GM18858 (cell line): ENCODE results near the gene MEIS1.

ENCODE experiments used
- ATAC-seq: cut with Tn5 transposase; IDR thresholded peaks from one replicate; pipeline ENCODE4 v1.9.1; 2021; ENCODE audit not compliant: unreplicated experiment

The MEIS1 gene

DNA sequence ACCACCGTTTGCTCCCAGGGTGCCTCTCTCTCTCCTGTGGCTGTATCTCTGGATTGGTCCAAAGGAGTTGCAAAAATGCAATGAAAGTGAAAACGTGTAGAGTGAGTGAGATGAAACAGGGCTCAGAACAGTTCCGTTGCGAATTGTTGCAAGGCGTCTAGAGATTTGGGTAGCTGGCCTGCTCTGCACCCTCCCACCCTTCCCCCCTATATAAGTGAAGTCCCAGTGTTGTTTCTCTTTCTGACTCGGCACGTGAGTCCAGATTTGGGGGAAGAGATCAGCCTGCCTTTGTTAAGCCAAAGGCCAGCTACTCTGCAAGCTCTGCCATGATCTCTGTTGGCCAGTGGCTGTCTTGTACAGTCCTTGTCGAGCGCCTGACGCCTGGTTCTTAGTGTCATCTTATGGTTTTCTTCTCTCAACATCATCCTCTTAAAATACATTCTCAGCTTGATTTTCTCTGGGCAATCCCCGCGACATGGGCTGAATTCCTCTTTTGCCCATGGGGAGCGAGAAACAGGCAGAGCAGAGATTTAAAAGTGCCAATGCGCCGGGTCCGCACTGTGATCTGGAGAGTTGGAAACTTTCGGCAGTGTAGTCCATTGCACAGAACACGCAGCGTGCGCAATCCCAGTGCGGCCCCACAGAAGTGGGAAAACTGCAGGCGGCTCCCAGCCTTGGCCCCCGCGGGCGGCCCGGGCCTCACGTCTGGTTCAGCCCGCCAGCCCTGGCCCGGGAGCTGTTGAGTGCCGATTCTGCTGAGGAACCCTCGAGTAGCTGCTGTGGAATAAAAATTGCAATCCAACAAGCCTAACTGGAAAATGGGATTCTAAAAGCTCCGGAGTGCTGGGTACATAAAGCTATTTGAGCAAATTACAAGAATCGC is 9.3 kb downstream of the MEIS1 start:
- no peak for ATAC-seq

DNA sequence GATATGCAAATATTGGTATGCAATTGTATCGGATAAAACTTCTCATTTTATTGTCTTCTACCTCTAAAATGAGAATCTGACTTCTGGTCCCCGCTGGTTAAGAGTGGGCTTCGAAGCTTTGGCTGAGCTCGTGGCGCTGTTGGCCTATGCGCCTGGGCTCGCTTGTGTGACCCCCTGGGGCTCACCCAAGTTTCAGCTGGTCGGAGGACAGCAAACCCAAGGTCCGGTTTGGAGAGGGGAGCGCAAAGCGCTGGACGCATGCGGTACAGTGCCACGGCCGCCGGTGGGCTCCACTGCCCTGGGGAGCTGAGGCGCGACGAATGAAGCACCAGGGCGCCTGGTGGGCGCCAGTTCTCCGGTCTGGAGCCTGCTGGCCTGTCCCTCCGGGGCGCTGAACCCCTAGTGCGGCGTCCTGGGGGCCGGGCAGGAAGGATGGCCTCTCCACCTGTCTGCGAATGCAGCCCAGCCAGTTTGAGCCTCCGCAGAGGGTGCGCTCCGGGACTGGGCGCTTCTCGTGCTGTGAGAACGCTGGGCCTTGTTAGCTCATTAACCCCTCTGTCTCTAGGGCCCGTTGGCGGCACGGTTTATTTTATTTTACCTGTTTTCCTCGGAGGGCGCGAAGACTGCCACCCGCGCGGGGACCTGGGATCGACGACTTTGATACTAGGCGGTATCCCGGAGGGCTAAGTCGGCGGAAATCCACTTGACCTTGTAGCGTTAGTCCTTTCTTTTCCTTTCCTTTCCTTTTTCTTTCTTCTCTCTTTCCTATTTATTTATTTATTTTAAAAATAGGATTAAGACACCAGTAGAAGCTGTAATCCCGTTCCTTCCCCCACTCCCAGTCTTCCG is 10.4 kb downstream of the MEIS1 start:
- no peak for ATAC-seq

DNA sequence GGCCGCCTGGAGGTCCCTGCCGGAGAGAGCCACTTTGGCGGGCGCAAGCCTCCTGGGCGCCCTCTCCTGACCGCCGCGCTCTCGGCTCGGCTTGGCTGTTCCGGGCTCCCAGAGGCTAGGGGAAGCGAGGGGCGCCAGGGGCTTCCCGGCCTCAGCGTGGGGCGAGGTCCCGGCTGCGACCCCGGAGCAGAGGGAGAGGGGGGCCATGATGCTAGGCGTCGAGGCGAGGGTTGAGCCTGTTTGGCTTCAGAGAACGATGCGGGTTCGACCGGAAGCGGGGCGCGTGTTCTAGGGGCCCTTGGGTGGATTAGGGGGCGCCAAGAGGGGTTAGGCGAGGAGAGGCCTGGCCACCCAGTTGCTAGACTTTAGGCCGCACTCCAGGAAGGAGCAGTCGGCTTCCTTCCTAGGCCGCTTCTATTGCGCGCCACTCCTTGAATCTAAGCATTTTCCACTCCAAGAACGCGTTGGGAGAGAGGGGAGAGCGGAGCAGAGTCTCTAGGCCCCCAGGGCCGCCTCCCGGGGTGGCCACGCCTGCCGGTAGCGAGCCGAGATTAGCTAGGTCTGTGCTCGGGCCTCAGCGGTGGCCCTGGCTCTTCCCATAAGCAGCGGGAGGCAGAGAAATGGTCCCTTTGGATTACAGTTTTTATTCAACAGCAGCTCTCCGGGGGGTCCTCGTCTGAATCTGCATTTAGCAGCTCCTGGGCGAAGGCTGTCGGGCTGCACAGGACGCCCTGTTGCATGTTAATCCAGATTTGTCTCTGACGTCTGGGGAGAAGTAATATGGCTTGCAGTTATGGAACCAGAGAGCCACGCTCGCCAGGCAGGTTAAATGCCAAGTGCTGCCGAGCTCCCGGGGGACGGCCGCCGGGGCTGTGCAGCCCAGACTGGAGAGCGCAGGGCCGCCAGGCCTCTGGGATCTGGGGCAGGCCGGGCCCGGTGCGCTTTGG is 11.3 kb downstream of the MEIS1 start:
- ATAC-seq: no peak

DNA sequence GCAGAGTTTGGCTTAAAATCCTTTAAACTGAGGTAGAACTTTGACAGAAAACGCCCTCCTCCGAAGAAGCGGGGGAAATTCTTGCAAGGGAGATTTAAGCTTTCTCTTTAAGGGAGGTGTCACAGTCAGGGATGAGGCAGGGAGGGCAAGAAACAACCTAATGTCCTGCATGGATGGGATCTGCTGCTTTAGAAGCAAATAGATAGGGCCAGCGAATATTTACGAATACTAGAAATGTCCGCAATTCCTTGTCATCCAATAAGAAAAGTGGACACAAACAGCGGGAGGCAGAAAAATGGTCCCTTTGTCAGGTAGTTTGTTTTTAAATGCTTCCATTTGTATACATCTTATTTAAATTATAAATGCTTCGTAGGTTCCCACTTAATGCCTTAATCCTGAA is 12.0 kb downstream of the MEIS1 start:
- no peak for ATAC-seq

DNA sequence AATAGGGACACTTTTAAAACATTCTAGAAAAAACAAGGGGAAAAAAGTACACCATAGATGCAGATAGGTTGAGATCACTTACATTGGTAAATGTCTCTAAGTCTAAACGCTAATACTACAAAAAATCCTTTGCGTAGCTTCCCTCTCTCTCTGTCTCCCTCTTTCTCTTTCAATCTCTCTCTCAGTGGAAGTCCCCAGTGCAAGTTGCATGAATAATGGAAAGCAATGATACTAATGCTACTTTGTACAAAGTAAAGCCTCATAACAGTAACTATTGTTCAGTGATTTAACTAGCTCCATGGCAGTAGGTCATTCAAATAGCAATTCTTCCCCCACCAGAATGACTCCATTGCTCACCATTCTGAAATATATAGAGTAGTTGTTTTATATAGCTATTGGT is 12.8 kb downstream of the MEIS1 start:
- no peak for ATAC-seq

DNA sequence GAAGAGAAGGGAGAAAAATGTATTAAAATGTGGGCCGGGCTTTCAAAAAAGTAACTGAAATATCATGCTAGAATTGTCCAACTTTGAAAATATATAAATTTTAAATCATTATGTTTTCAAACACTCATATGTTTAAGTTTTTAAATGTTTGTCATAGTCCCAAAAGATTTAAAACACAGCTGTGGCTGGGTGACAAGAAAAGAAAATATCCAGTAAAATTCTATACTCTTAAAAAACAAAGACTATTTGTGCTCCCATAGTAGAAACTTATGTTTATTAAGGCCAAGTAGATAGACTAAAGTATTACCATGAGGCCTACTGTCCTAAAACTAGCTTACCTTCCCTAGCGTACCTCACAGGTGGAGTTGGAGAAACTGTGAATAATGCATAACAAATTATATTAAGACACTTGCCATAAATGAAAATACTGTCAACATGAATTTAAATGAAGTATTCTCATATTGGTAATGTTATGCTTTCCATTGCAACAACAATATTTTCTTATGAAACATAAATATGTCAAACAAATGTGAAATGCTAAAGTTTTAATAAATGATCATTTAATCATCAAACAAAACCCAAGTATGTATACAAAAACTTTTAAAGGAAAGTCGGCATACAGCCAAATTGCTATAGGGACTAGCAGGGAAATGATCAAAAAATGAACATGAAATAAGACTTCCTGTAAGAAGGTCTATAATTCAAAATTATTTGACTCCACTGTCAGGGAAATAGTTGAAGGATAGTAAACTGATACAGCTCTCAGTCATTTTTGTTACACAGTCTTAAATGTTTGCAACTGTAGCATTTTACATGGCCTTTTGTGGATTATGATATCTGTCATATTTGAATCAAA is 13.4 kb downstream of the MEIS1 start:
- no peak for ATAC-seq

DNA sequence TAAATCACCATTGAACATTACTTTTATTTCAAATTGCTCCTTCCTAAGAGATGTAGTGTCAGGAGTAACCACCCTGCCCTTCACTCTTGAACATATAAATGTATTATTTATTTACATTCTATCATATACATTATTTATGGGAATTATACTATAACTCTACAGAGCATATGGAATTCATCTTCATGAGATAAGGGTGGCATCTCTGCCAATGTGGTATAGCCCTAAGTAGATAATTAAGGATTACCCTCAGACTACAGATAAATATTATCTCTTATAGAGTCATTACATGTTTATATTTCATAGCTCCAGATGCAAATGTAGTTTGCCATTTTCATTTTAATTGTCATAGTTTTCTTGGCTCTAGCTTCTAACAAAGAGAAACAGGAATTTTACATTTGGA is 17.3 kb downstream of the MEIS1 start:
- ATAC-seq: no peak

DNA sequence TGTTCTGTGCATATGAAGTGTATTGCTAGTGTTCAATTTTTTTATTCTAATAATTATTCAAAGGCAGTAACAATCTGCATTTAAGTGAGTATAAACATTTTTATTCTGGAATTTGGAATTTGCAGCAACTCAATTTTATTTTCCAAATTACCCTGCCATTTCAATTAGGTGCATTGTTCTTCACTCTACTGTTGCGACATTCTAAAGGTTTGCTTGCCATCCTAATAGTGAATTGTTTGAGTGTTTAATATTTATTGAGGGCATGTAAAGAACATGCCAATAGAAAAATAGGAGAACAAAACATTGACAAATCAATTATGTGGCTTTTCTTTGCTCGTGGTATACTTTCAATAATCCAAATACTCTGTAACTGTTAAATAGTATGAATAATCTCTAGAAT is 18.0 kb downstream of the MEIS1 start:
- ATAC-seq: no peak

DNA sequence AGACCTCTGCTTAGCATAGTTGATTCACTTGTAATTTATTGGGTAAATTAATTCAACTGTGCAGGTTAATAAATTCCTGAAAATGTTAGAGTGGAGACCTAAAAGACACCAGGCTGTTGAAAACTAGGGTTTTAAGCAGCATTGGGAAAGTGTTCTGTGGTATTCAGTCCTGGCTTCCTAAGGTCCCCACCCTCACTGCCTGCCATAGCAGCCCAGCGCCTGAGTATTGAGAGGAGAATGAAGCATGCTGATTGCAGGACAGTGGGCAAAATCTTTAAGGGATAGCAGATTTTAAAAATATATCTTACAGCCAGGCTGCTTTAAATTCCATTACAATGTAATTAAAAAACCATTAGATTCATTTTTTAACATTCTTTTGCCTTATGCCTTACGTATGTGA is 20.6 kb downstream of the MEIS1 start:
- ATAC-seq: no peak

DNA sequence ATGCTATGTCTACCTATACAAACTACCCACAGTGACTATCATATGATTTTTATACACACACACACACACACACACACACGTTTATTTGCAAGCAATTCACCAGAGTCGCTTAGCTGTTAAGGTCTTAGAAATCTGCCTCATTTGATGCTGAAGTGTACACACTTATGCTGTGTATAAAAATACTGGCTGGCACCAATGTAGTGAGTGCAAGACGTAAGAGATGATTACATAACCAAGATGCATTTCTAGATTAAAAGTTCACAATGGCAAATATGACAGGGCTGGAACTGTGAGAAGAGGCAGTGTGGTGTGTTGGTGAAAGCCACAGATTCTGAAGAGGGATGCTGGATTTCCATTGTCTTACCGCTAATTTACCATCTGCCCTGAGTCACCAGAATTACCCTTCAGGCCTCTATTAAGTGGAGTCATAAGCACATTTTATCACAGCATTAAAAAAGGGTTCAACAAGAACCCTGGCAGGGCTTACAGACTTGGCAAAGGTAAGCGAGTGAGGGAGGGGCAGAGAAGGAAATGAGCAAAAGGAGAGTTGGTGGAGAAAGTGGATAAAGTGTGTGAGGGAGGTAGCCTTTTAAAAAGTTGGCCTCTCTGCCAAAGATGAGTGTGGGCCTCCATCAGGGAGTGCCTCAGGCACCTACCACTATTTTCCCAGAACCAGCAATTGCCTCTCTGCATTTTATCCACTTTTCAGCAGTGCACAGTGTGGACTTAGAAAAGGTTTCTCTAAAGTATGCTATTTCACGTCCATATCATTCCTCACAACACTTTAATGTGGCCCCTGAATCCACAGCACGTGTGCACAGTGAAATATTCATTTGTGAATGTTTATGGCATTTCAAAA is 21.5 kb downstream of the MEIS1 start:
- ATAC-seq: no peak

DNA sequence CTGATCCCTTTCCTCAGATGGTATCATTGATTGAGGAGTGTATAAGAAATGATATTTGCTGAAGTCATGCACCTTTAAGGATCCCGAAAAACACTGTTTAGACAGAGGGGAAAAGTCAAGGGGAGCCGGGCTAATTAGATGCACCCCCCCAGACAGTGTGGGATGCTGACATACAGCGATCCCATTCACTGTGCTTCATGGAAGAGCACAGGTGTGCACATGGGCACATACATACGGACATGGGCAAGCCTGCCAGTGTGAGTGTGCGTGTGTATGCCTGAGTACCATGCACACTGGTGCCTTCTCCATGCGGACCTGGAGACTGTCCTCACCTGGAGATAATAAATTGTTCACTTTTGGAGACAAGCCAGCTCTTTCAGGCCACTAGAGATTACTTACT is 22.6 kb downstream of the MEIS1 start:
- no peak for ATAC-seq

DNA sequence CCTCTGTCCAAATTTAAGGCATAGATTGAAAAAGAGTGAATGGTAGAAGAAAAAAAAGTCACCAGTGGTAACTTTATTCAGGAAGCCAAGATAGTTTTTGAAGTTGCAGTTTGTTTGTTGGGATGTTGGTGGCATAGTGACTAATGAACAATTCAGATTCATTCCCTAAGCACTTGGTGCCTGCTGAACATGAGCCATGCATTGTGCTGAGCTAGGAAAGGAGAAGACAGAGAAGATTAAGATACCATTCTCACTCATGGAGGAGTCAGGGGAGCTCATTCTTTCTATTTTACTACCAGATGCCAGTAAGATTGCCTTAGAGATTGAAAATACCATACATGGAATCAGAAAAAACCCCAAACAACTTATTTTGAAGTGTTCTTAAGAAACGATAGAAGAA is 25.1 kb downstream of the MEIS1 start:
- no peak for ATAC-seq

DNA sequence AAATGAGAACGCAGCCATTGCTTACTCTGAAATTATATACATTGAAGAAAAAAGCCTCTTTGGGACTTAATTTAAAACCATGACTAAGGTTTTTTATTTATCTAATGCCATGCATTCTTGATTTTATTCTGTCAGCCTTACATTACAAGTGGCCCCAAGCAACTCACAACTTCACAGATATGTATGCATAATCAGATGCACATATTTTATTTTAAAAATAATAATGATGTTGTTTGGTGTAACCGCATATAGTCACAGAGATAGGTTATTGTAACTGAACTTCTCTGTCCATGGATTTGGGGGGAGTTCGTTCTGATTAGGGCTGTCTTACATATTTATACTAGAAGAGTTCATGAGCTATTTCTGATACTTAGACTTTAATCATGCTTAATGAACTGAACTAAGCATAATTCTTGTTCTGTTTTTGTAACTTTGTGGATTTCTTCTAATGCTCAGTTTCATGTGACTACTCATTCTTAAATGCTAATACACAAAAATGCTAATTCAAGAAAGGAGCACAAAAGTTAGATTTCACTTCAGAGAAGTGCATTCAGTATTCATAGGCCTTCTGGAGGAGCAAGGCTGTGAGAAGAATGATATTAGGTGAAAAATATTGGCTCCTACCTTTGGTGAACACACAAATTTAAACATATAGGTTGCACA is 26.2 kb downstream of the MEIS1 start:
- no peak for ATAC-seq

DNA sequence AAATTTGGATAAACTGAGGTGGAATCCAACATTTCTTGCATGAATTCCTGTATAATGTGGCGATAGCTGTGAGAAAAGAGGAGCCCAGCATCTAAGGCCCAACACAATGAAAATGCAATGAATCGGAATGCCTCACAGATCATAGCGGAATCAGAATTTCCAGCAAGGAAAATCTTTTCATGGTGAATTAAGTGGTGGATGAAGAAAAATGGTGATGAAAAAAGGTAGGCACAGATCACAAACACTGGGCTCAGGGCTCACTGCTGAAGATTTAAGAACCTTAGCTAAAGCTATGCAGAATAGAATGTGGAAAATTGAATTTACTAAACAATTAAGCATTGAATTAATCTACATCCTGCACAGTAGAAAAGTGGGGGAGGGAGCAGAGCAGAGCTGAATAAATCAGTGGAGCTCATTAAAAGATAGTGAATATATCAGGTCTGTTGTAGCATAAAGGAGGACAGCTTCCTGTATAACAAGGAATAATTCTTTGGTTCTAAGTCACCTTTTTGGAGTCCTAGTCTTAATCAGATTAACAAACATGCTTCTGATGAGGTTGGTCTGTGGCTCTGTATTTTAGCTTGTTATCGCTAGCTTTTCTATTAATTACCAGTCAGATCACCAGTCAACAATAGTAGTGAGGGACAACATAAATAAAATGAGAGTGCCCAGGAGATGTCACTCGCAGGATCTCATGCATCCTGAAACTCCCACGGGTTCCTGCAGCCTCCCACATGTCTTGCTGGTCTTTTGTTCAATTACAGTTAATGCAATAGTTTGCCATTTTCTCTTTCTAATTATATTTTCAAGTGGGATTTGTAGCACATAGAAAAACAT is 27.0 kb downstream of the MEIS1 start:
- ATAC-seq: no peak

DNA sequence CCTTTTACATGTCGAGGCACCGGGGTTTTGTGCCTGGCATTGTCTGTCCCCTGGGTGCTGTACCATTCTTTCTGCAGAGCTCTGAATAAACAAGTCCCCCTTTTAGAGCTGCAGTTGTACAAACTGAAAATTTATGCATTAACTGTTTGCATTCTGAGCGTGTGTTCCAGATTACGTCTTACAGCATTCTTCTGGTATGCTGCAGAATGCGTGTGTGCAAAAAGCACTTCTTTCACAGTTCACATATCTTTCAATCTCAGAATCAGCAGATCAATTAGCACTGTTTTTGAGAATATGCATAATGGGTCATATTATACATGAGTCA is 27.5 kb downstream of the MEIS1 start:
- no peak for ATAC-seq

DNA sequence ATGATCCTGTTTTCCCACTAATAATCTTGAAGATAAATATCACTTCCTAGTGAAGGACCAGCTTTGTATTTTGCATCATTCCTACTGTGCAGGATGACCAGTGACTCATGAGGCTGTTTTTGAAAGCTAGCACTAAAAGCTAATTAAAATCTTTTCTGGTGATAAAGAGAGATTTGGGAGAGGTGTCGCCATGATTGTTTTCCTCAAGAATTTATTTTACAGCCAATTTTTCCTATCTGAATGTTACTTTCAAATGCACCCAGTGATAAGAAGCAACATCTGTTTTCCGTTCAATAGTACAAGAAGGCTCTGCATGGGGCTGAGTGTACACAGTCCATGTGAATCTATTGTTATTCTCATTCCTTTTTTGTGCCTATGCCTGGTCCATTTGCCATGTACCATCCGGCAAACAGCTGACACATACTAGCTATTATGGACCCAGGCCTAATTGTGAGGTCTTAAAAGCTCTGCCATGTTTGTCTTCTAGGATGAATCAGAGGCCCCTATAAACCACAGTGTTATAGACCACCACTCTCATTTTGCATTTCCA is 28.4 kb downstream of the MEIS1 start:
- no peak for ATAC-seq

DNA sequence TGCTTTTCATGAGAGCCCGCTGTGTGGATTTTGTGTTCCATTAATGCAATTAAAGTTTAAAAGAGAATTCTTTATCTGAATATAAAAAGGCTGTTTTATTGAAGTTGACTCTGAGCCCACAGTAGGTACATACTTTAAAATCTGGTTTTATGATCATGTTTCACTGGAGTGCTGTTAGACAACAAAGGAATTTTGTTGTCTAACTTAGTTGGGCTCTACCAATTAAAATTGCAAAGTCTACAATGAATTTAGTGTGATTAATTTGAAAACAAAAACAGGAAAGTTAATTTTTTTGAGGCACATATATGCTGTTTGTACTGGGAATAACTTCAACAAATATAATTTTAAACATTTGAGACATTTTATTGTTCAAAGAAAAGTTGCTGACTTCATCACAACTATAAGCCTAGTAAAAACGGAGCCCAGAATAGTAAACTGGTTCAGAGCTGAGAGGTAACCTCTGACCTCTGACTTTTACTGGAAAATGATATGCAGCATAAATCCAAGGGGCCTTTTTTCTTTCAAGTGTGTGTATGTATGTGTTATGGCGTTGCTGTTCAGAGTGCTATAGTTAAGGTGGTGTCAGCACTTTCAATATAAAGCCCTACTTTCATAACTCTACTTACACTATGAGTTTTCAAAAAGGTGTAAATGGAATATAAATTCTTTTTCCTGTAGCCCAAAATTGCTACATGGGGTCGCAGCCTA is 30.2 kb downstream of the MEIS1 start:
- ATAC-seq: no peak
